Epidermal melanocyte (primary cell): Measurements from ENCODE around the gene DDX39A.
A peak's percentile ranks its signal among the peaks of the same experiment; 100 is the strongest.
"Not testable (repeated sequence)": the region's sequence is repeated elsewhere in the genome, so short reads cannot be mapped to it uniquely, and the experiment has no call there.

Source experiments
- DNase-seq: peaks from one replicate; pipeline ENCODE4 v3.0.0; 2011; ENCODE audit warnings: low spot score; ENCODE audit not compliant: insufficient read length

DDX39A gene

GRCh38 chr19:14419106-14419813 lies at the start of gene DDX39A:
DDX39A (minus strand) TSS chr19:14419341; CDS start chr19:14413220, 6,121 bp downstream.
- DNase-seq, result peak; percentile 99

- no peak for DNase-seq
Measured at GRCh38 chr19:14467816-14468215, 48.7 kb upstream of the DDX39A start.

- no peak for DNase-seq
Measured at GRCh38 chr19:14467391-14467790, 48.2 kb upstream of the DDX39A start.

GRCh38 chr19:14463747-14464146 lies 44.6 kb upstream of the DDX39A start:
- DNase-seq, result no peak

DNA sequence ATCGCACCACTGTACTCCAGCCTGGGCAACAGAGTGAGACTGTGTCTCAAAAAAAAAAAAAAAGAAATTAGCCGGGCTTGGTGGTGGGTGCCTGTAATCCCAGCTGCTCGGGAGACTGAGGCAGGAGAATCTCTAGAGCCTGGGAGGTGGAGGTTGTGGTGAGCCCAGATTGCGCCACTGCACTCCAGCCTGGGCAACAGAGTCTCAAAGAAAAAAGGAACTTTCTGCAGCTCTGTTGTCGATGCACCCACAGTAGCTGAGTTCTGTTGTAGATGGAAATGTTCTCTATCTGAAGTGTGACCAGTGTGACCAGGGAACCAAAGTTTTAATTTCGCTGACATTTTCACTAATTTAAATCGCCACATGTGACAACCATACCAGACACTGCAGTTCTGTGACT lies 43.3 kb upstream of the DDX39A start:
- not testable (repeated sequence) for DNase-seq

DNA sequence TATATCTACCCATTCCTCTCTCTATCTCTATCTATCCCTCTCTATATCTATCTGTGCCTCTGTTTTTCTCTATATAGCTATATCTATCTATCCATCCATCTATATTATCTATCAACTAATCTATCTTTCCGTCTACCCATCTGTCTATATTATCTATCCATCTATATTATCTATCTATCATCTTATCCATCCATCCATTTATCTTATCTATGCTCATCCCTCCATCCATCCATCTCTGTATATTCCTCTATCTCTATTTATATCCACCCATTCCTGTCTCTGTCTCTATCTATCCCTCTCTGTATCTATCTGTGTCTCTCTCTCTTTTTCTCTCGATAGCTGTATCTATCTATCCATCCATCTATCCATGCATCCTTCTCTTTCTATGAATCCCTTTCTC lies 41.8 kb upstream of the DDX39A start:
- DNase-seq, result no peak

DNA sequence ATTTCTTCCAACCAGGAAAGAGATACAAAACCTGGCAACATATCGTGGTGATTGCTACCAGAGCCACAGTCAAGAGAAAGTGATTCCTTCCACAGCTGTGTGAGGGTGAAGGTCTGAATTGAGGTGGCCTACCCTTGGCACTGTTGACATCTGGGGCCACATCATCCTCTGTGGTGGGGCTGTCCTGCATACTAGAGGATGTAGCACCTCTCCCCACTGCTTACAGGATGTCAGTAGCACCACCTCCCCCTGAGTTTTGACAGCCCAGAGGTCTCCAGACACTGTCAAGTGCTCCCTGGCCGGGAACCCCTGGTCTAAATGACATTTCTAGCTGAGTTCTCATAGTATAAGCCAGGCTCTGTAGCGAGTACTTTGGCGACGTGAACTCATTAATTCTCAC lies 40.6 kb upstream of the DDX39A start:
- DNase-seq, result no peak

DNA sequence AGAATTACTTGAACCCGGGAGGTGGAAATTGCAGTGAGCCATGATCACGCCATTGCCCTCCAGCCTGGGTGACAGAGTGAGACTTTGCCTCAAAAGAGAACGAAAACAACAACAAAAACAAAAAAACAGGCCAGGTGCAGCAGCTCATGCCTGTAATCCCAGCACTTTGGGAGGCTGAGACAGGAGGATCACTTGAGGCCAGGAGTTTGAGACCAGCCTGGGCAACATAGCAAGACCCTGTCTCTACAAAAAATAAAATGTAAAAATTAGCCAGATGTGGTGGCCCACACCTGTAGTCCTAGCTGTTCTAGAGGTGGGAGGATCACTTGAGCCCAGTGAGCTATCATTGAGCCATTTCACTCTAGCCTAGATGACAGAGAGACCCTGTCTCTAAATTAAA lies 33.2 kb upstream of the DDX39A start:
- not testable (repeated sequence) for DNase-seq

DNA sequence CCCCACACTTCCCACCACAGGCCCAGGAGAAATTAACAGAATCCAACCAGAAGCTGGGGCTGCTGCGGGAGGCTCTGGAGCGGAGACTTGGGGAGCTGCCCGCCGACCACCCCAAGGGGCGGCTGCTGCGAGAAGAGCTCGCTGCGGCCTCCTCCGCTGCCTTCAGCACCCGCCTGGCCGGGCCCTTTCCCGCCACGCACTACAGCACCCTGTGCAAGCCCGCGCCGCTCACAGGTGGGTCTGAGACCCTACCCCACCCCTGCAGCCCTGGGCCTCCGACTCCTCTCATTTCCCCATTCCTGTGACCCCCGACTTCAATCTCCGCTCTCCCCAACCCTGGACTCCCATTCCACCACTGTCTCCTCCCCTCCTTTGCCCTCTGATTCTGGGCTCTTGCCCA lies 31.7 kb upstream of the DDX39A start:
- no peak for DNase-seq

GRCh38 chr19:14450168-14450874 lies 31.2 kb upstream of the DDX39A start:
- no peak for DNase-seq

DNA sequence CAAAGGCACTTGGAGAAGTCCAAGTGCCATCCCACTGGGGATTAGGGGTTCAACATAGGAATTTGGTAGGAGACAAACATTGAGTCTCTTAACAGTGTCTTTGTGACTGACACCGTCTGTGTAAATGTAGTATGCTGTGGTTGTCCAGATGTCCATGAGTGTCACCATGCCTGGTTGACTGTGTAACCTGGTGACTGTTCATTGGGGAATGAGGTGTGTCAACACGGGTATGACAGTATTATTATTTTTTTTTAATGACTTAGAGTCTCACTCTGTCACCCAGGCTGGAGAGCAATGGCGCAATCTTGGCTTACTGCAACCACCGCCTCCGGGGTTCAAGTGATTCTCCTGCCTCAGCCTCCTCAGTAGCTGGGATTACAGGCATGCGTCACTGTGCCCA lies 30.2 kb upstream of the DDX39A start:
- DNase-seq, result no peak

DNA sequence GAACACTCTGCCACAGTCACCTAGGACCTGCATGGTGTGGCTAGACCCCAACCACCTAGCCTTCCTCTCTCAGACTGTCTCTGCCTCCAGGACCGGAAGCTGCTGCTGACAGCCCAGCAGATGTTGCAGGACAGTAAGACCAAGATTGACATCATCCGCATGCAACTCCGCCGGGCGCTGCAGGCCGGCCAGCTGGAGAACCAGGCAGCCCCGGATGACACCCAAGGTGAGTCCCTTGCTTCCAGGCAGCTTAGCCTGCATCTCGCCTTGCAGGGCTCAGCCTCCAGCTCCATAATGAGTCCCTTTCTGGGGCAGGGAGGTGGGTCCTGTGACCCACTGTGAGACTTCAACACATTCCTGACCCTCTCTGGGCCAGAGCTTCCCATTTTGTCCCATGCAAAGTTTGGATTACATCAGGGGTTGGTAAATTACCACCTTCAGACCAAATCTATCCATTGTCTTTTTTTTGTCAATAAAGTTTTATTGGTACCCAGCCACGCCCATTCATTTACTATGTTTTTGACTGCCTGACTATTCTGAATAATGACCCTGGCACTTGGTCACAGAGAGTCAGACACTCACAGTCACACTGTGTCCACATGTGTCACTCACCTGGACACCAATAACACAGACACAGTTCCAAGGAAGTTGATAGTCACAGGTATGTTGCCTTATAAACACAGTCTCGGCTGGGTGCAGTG lies 27.3 kb upstream of the DDX39A start:
- no peak for DNase-seq

GRCh38 chr19:14443632-14444216 lies 24.6 kb upstream of the DDX39A start:
- no peak for DNase-seq

DNA sequence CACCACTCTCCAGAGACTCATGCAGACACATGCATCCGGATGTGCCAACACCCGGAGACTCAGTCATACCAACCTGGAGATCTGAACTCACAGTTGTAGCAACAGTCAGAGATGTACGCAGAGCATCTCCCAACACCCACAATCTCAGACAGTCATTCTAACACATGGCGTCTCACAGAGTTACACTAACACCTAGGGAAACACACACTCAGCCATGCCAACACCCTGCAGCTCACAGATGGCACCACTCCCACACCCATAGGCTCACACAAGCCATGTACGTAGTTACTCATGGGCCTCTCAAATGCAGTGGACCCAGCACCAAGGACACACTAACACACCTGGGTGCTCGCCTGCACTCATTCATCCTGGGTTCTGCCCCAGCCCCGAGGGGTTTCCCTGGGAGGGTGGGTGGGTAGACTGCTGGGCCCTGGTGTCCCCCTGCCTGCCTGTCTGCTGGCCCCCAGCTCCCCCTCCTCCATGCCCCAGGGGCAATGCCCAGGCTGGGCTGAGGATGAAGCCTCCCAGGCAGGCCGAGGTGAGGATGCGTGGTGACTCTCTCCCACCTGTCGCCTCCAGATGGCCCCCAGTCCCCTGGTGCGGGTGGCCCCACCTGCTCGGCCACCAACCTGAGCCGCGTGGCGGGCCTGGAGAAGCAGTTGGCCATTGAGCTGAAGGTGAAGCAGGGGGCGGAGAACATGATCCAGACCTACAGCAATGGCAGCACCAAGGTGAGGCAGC lies 23.9 kb upstream of the DDX39A start:
- no peak for DNase-seq

GRCh38 chr19:14441041-14441938 lies 22.1 kb upstream of the DDX39A start:
- no peak for DNase-seq

DNA sequence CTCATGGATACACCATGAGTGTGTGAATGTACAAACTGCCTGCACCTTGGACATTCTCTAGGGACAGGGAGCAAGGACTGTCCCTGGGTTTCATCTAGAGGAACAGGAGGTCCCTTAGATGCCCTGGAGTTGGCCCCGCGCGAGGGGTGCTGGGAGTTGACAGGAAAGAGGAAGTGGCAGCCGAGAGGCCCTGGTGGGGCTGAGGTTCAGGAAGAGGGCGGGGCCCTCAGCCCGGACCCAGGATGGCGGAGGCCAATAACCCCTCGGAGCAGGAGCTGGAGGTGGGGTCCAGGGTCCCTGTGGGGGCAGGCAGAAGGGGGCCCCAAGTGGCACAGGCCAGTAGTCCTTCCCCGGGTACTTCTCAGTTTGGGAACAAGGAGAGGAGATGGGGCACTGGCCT lies 20.9 kb upstream of the DDX39A start:
- no peak for DNase-seq

DNA sequence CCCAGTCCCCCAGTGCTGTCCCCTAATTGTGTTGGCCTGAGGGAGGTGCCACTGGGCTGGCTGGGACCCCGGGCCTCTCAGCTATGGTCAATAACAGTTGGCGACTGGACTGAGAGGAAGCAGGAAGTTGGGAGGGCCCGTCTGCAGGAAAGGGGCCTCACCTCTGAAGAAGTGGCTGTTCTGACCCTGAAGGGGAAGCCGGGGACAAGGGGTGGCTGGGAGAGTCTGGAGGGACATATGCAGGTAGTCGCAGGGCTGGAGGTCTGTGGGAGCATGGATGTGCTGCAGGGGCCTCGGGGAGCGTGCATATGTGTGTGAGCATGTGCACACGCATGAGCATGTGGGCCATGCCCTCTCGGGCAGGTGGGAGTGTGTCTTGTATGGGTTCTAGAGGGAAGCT lies 19.9 kb upstream of the DDX39A start:
- no peak for DNase-seq

DNA sequence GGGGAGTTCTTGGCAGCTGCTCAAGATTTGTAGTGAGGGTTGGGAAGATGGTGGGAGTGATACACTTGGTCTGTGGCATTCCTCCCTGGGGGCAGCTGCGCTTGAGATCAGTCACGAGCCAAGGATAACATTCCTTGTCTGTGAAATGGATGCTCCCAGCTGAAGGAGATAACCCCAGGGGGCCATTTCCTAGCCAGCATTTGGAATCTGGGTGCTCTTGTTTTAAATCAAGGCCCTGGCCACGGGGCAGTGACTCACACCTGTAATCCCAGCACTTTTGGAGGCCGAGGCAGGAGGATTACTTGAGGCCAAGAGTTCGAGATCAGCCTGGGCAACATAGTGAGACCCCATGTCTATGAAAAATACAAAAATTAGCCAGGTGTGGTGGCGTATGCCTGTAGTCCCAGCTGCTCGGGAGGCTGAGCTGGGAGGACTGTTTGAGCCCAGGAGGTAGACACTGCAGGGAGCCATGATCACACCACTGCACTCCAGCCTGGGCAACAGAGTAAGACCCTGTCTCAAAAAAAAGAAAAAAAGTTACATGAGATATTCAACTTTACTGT lies 18.5 kb upstream of the DDX39A start:
- no peak for DNase-seq

- DNase-seq, result no peak
Measured at GRCh38 chr19:14435320-14436050, 16.3 kb upstream of the DDX39A start.
